Stimulated activated CD4-positive, alpha-beta T cell treated with anti-CD3 and anti-CD28 coated beads, TNF-alpha, amount 100 ng/mL, for 48 hours (primary cell): ENCODE data around the gene ZNF714.
A peak's percentile ranks its signal among the peaks of the same experiment; 100 is the strongest.

ENCODE experiments used
- DNase-seq, 3 donors: peaks; one replicate each; pipeline ENCODE4 v3.0.0-alpha.2; 2020; ENCODE audit warnings: low read depth in 3 of 3

Gene ZNF714

GRCh38 chr19:21082011-21082975 is at the start of gene ZNF714:
Gene ZNF714 (plus strand): TSS chr19:21082203. CDS start chr19:21098269, 16,066 bp downstream.
- DNase-seq: peak; percentile 51 to 80 (median 57)

- DNase-seq: no peak
Measured at GRCh38 chr19:21045028-21045427, 37.0 kb upstream of the ZNF714 start.

GRCh38 chr19:21046489-21046888 is 35.5 kb upstream of the ZNF714 start:
- no peak for DNase-seq

GRCh38 chr19:21047716-21048115 is 34.3 kb upstream of the ZNF714 start:
- no peak for DNase-seq

- no peak for DNase-seq
Measured at GRCh38 chr19:21052902-21053301, 29.1 kb upstream of the ZNF714 start.

GRCh38 chr19:21065336-21065735 is 16.7 kb upstream of the ZNF714 start:
- DNase-seq: no peak

- no peak for DNase-seq
Measured at GRCh38 chr19:21084343-21084742, 2.3 kb downstream of the ZNF714 start.

GRCh38 chr19:21087871-21088270 is 5.9 kb downstream of the ZNF714 start:
- no peak for DNase-seq

- no peak for DNase-seq
Measured at GRCh38 chr19:21092109-21092508, 10.1 kb downstream of the ZNF714 start.

- DNase-seq: no peak
Measured at GRCh38 chr19:21094347-21095025, 12.5 kb downstream of the ZNF714 start.

GRCh38 chr19:21098291-21098690 is 16.3 kb downstream of the ZNF714 start:
- no peak for DNase-seq

- DNase-seq: no peak
Measured at GRCh38 chr19:21101521-21102242, 19.7 kb downstream of the ZNF714 start.

GRCh38 chr19:21109116-21109515 is 27.1 kb downstream of the ZNF714 start:
- DNase-seq: no peak

- no peak for DNase-seq
Measured at GRCh38 chr19:21110183-21110582, 28.2 kb downstream of the ZNF714 start.

- no peak for DNase-seq
Measured at GRCh38 chr19:21115430-21115829, 33.4 kb downstream of the ZNF714 start.

GRCh38 chr19:21117041-21117907 is 35.3 kb downstream of the ZNF714 start:
- no peak for DNase-seq

- no peak for DNase-seq
Measured at GRCh38 chr19:21126078-21126477, 44.1 kb downstream of the ZNF714 start.

GRCh38 chr19:21127001-21127400 is 45.0 kb downstream of the ZNF714 start:
- DNase-seq: no peak

- no peak for DNase-seq
Measured at GRCh38 chr19:21127898-21128297, 45.9 kb downstream of the ZNF714 start.

GRCh38 chr19:21128901-21129698 is 47.1 kb downstream of the ZNF714 start:
- DNase-seq: no peak
